Activated CD8-positive, alpha-beta T cell treated with anti-CD3 and anti-CD28 coated beads for 36 hours (primary cell): ENCODE results near the gene HNRNPUL1. TPM values are rescaled to one million over a fixed set of nuclear protein-coding genes. Genes with fewer than 3 reads are reported as not detected.
"Not testable (repeated sequence)": the region's sequence is repeated elsewhere in the genome, so short reads cannot be mapped to it uniquely, and the experiment has no call there.

ENCODE experiments used
- ATAC-seq: fragments of 200-7000 bp; cut with Tn5 transposase; one replicate; pipeline ENCODE4 v1.10.0; 2021; ENCODE audit warnings: mild to moderate bottlenecking, moderate library complexity
- CTCF ChIA-PET: fragments of 350-600 bp; sonication (Branson Sonifier 250); formaldehyde crosslinking; loops from one replicate; lab custom pipeline; 2021; ENCODE audit warnings: antibody characterized with exemption; lab: Charles Lee
- POLR2A ChIA-PET: fragments of 350-600 bp; sonication (Branson Sonifier 250); formaldehyde crosslinking; loops from one replicate; lab custom pipeline; 2021; ENCODE audit warnings: antibody characterized with exemption; lab: Charles Lee
- DNase-seq: peaks from one replicate; pipeline ENCODE4 v3.0.0-alpha.2; 2020
- H3K27ac Mint-ChIP-seq: one replicate; pipeline ENCODE4 v1.8.0; 2021; ENCODE audit warnings: mild to moderate bottlenecking, mixed read lengths
- H3K27me3 Mint-ChIP-seq: one replicate; pipeline ENCODE4 v1.8.0; 2021; ENCODE audit warnings: mixed read lengths
- H3K36me3 Mint-ChIP-seq: one replicate; pipeline ENCODE4 v1.8.0; 2021; ENCODE audit warnings: low read depth, mixed read lengths
- H3K4me1 Mint-ChIP-seq: one replicate; pipeline ENCODE4 v1.8.0; 2021; ENCODE audit warnings: low read depth, mixed read lengths
- H3K4me3 Mint-ChIP-seq: one replicate; pipeline ENCODE4 v1.8.0; 2021; ENCODE audit warnings: mild to moderate bottlenecking, moderate library complexity, mixed read lengths
- H3K9me3 Mint-ChIP-seq: one replicate; pipeline ENCODE4 v1.8.0; 2021; ENCODE audit warnings: mixed read lengths
- intact Hi-C: fragments of 100-400 bp; cut with micrococcal nuclease; formaldehyde crosslinking; loops from one replicate; pipeline ENCODE4 v1.10.0; 2022
- total RNA-seq, 2 experiments: library from RNA; stranded (reverse); gene quantifications; one replicate each; pipeline ENCODE4 v1.2.3, GENCODE V29; 2021
- TF ChIP-seq, protein P1 (sequence below): fragments of 200-600 bp; IDR thresholded peaks from one replicate; pipeline ENCODE4 v1.8.0; 2022; ENCODE audit warnings: antibody characterized with exemption, mild to moderate bottlenecking

The HNRNPUL1 gene
- total RNA-seq, 2 experiments from 2014 or later: 257 to 259 TPM

- peaks cover 34% of the 10 kb centered on the region for H3K4me1 Mint-ChIP-seq
Observed at GRCh38 chr19:41341669-41342490, 77.7 kb downstream of the HNRNPUL1 start.

GRCh38 chr19:41344162-41344561 is 80.0 kb downstream of the HNRNPUL1 start:
- H3K27ac Mint-ChIP-seq: peak overlapping the region; percentile 43
- TF ChIP-seq, protein P1, sequence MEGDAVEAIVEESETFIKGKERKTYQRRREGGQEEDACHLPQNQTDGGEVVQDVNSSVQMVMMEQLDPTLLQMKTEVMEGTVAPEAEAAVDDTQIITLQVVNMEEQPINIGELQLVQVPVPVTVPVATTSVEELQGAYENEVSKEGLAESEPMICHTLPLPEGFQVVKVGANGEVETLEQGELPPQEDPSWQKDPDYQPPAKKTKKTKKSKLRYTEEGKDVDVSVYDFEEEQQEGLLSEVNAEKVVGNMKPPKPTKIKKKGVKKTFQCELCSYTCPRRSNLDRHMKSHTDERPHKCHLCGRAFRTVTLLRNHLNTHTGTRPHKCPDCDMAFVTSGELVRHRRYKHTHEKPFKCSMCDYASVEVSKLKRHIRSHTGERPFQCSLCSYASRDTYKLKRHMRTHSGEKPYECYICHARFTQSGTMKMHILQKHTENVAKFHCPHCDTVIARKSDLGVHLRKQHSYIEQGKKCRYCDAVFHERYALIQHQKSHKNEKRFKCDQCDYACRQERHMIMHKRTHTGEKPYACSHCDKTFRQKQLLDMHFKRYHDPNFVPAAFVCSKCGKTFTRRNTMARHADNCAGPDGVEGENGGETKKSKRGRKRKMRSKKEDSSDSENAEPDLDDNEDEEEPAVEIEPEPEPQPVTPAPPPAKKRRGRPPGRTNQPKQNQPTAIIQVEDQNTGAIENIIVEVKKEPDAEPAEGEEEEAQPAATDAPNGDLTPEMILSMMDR: no peak
- intact Hi-C loops: no loop called here
- H3K4me3 Mint-ChIP-seq: no peak overlapping the region
- H3K27me3 Mint-ChIP-seq: no peaks in the 10 kb centered on the region
- POLR2A ChIA-PET: no interaction called here
- ATAC-seq: no peak
- peaks cover 38% of the 10 kb centered on the region for H3K4me1 Mint-ChIP-seq
- CTCF ChIA-PET: interaction anchor here (0.7 kb wide), 1 partner anchor 9 kb away, joined by 3 read pairs; no protein-coding TSS in a partner anchor
- peaks cover 4% of the 10 kb centered on the region for H3K9me3 Mint-ChIP-seq
- H3K36me3 Mint-ChIP-seq: peaks cover 58% of the 10 kb centered on the region
- no peak for DNase-seq

More at GRCh38 chr19:41341669-41342490, 77.7 kb downstream of the HNRNPUL1 start:
- H3K27me3 Mint-ChIP-seq: no peaks in the 10 kb centered on the region
- peak overlapping the region; percentile 69 for H3K27ac Mint-ChIP-seq
- CTCF ChIA-PET: interaction anchor here (0.6 kb wide), 1 partner anchor 58 kb away, joined by 3 read pairs; no protein-coding TSS in a partner anchor
- POLR2A ChIA-PET: interaction anchor here (1.3 kb wide), 1 partner anchor 58 kb away, joined by 3 read pairs; no protein-coding TSS in a partner anchor
- ATAC-seq (no peak), DNase-seq (no peak)
- H3K36me3 Mint-ChIP-seq: peaks cover 51% of the 10 kb centered on the region
- intact Hi-C loops: no loop called here
- TF ChIP-seq, protein P1: peak; percentile 14
- H3K4me3 Mint-ChIP-seq: no peak overlapping the region
- H3K9me3 Mint-ChIP-seq: no peaks in the 10 kb centered on the region

DNA sequence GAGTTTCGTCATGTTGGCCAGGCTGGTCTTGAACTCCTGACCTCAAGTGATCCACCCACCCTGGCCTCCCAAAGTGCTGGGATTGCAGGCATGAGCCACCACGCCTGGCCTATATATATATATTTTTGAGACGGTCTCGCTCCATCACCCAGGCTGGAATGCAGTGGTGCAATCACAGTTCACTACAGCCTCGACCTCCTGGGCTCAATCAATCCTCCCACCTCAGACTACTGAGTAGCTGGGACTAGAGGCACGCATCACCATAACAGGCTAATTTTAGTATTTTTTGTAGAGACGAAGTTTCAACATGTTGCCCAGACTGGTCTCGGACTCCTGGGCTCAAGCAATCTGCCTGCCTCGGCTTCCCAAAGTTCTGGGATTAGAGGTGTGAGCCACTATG is 82.7 kb downstream of the HNRNPUL1 start:
- H3K9me3 Mint-ChIP-seq, H3K27ac Mint-ChIP-seq, DNase-seq, H3K27me3 Mint-ChIP-seq, ATAC-seq, H3K4me3 Mint-ChIP-seq, intact Hi-C loops: not testable (repeated sequence)
- peaks cover 47% of the 10 kb centered on the region for H3K4me1 Mint-ChIP-seq
- ChIA-PET POLR2A (interaction anchor here (0.6 to 1.1 kb wide), 3 partner anchors 35 to 95 kb away, joined by 3 to 4 read pairs (median 3); partner anchors contain the start of gene CCDC97), CTCF (interaction anchor here (0.7 kb wide), 1 partner anchor 10 kb away, joined by 3 read pairs; no protein-coding TSS in a partner anchor)
- H3K36me3 Mint-ChIP-seq: peaks cover 60% of the 10 kb centered on the region

DNA sequence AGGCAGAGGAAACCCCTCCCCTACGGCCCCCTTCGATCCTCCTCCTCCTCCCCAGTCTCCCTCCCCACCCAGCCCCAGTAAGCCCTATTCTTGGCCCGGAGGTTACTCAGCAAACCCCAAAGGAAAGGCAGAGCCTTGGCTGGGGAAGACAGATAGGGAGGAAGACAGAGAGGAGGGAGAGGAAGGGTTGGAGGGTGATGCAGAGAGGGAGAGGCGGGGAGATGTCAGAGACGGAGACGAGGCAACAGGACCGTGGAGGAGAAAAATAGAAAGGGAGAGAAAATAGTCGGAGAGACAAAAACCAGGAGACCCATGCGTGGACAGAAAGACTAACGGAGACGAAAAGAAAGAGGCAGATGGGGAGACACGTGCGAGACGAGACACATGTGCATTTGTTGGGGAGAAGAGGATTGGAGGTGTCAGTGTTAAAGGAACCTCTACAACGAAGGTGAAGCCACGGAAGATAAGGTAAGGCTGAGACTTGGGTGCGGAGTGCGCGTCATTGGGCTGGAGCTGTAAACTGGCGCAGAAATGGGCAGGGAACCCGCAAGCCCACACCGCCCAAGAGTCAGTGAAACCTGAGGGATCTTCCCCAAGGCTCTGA is 86.7 kb downstream of the HNRNPUL1 start:
- Mint-ChIP-seq H3K27me3 (no peaks in the 10 kb centered on the region), H3K27ac (peak overlapping the region; percentile 89), H3K9me3 (peaks cover 5% of the 10 kb centered on the region), H3K36me3 (peaks cover 56% of the 10 kb centered on the region), H3K4me1 (peaks cover 42% of the 10 kb centered on the region), H3K4me3 (peak overlapping the region; percentile 100)
- TF ChIP-seq, protein P1: no peak
- DNase-seq (no peak), ATAC-seq (no peak)
- intact Hi-C loops: loop anchor here (5.0 to 10.0 kb wide), 2 partner anchors 44 to 86 kb away; partner anchors contain the start of gene HNRNPUL1
- ChIA-PET CTCF (interaction anchor here (1.0 to 3.0 kb wide), 4 partner anchors 13 to 87 kb away, joined by 3 to 19 read pairs (median 6); partner anchors contain the start of genes B9D2 and HNRNPUL1), POLR2A (interaction anchor here (0.7 to 6.0 kb wide), 11 partner anchors 13 to 180 kb away, joined by 3 to 44 read pairs (median 6); partner anchors contain the start of genes B9D2, CCDC97 and HNRNPUL1)
